Mesenchymal stem cell (in vitro differentiated cells and primary cell): ENCODE measurements around the gene IFI27L1.
A peak's percentile ranks its signal among the peaks of the same experiment; 100 is the strongest.

Experiments used
- DNase-seq: peaks from one replicate; pipeline ENCODE4 v3.0.0-alpha.2; 2013
- H2AFZ ChIP-seq: one replicate; pipeline ENCODE4 v1.6.1; 2013; ENCODE audit warnings: low read depth, mild to moderate bottlenecking, control low read depth, inconsistent platforms, low read length, moderate library complexity
- H2AK5ac ChIP-seq: 2 replicates; pipeline ENCODE4 v1.6.1; 2013; ENCODE audit warnings: low read length, moderate library complexity, mild to moderate bottlenecking, inconsistent platforms; ENCODE audit not compliant: severe bottlenecking
- H2BK120ac ChIP-seq: one replicate; pipeline ENCODE4 v1.6.1; 2013; ENCODE audit warnings: low read depth, mild to moderate bottlenecking, inconsistent platforms, low read length, moderate library complexity
- H2BK12ac ChIP-seq, 2 experiments: one replicate each; pipeline ENCODE4 v1.6.1; 2013; ENCODE audit warnings: inconsistent platforms in 2 of 2, low read length in 2 of 2, mild to moderate bottlenecking in 2 of 2, moderate library complexity in 2 of 2, control low read depth in 1 of 2
- H2BK15ac ChIP-seq: one replicate; pipeline ENCODE4 v1.6.1; 2013; ENCODE audit warnings: mild to moderate bottlenecking, low read depth, inconsistent platforms; ENCODE audit not compliant: poor library complexity, severe bottlenecking
- H2BK5ac ChIP-seq: 2 replicates; pipeline ENCODE4 v1.6.1; 2013; ENCODE audit warnings: low read depth, mild to moderate bottlenecking, low read length, control low read depth, inconsistent platforms; ENCODE audit not compliant: poor library complexity, severe bottlenecking
- H3K14ac ChIP-seq, 2 experiments: one replicate each; pipeline ENCODE4 v1.6.1; 2013; ENCODE audit warnings: inconsistent platforms in 2 of 2, low read length in 2 of 2, control low read depth in 1 of 2, mild to moderate bottlenecking in 1 of 2, moderate library complexity in 1 of 2
- H3K18ac ChIP-seq, 2 experiments: one replicate each; pipeline ENCODE4 v1.6.1; 2013; ENCODE audit warnings: inconsistent platforms in 2 of 2, low read length in 2 of 2, control low read depth in 1 of 2, low read depth in 1 of 2, mild to moderate bottlenecking in 1 of 2
- H3K23ac ChIP-seq, 2 experiments: one replicate each; pipeline ENCODE4 v1.6.1; 2013; ENCODE audit warnings: inconsistent platforms in 2 of 2, low read length in 2 of 2, mild to moderate bottlenecking in 2 of 2, moderate library complexity in 2 of 2, control low read depth in 1 of 2
- H3K27ac ChIP-seq: 2 replicates; pipeline ENCODE4 v1.5.1; 2013; ENCODE audit warnings: mild to moderate bottlenecking, moderate library complexity, low read length, control low read depth, inconsistent platforms; ENCODE audit not compliant: poor library complexity, severe bottlenecking
- H3K27me3 ChIP-seq, 2 experiments: 2 replicates each; pipeline versions ENCODE4 v1.6.1 to v1.7.0; 2013; ENCODE audit warnings: low read length in 2 of 2, mild to moderate bottlenecking in 2 of 2, moderate library complexity in 2 of 2, control low read depth in 1 of 2, inconsistent platforms in 1 of 2; ENCODE audit not compliant: control insufficient read depth in 1 of 2, insufficient read depth in 1 of 2
- H3K36me3 ChIP-seq, 2 experiments: 2 replicates each; pipeline versions ENCODE4 v1.6.1 to v1.7.0; 2013; ENCODE audit warnings: low read length in 2 of 2, control low read depth in 1 of 2, inconsistent platforms in 1 of 2, low read depth in 1 of 2, mild to moderate bottlenecking in 1 of 2; ENCODE audit not compliant: insufficient read depth in 2 of 2, control insufficient read depth in 1 of 2
- H3K4ac ChIP-seq, 2 experiments: one replicate each; pipeline ENCODE4 v1.6.1; 2013; ENCODE audit warnings: inconsistent platforms in 2 of 2, low read length in 2 of 2, mild to moderate bottlenecking in 2 of 2, moderate library complexity in 2 of 2, control low read depth in 1 of 2, low read depth in 1 of 2
- H3K4me1 ChIP-seq: 2 replicates; pipeline ENCODE4 v1.6.1; 2013; ENCODE audit warnings: low read depth, low read length, control low read depth; ENCODE audit not compliant: control insufficient read depth, insufficient read depth
- H3K4me2 ChIP-seq: 2 replicates; pipeline ENCODE4 v1.6.1; 2013; ENCODE audit warnings: low read length, mild to moderate bottlenecking, inconsistent platforms; ENCODE audit not compliant: poor library complexity, severe bottlenecking
- H3K4me3 ChIP-seq, 2 experiments: 2 replicates each; pipeline versions ENCODE4 v1.5.1 to v1.7.0; 2013; ENCODE audit warnings: low read length in 2 of 2, mild to moderate bottlenecking in 2 of 2, control low read depth in 1 of 2, low read depth in 1 of 2; ENCODE audit not compliant: insufficient read depth in 1 of 2
- H3K79me1 ChIP-seq: replicated peaks from 2 replicates; pipeline ENCODE4 v1.6.1; 2013; ENCODE audit warnings: mild to moderate bottlenecking, control low read depth, low read length, inconsistent platforms; ENCODE audit not compliant: poor library complexity, severe bottlenecking
- H3K9ac ChIP-seq: 2 replicates; pipeline ENCODE4 v1.7.0; 2013; ENCODE audit warnings: mild to moderate bottlenecking, low read length, moderate library complexity
- H3K9me3 ChIP-seq: 2 replicates; pipeline ENCODE4 v1.7.0; 2013; ENCODE audit warnings: mild to moderate bottlenecking, low read length; ENCODE audit not compliant: control insufficient read depth
- H4K8ac ChIP-seq: one replicate; pipeline ENCODE4 v1.6.1; 2013; ENCODE audit warnings: inconsistent platforms, mild to moderate bottlenecking, low read length, moderate library complexity
- H4K91ac ChIP-seq: one replicate; pipeline ENCODE4 v1.6.1; 2013; ENCODE audit warnings: mild to moderate bottlenecking, low read length, inconsistent platforms
- WGBS: methylation state at CpG from one replicate; pipeline ENCODE4 v1.1.7; 2013; ENCODE audit warnings: mixed read lengths; 5-methylcytosine and 5-hydroxymethylcytosine counted together

Gene IFI27L1

GRCh38 chr14:94100847-94101246, 19.7 kb downstream of the IFI27L1 start:
- Histone ChIP-seq H4K8ac (no peak overlapping the region), H3K14ac (no peak overlapping the region), H4K91ac (no peak overlapping the region), H3K4me1 (peaks cover 8% of the 10 kb centered on the region), H3K9ac (no peak overlapping the region), H3K4ac (no peak overlapping the region), H3K36me3 (peaks cover 20 to 24% of the 10 kb centered on the region in 2 experiments), H2BK12ac (no peak overlapping the region), H2AFZ (no peak overlapping the region), H3K4me2 (no peak overlapping the region), H2BK120ac (no peak overlapping the region), H2BK5ac (no peak overlapping the region), H2AK5ac (no peak overlapping the region), H3K4me3 (no peak overlapping the region), H3K27ac (no peak overlapping the region), H3K27me3 (no peaks in the 10 kb centered on the region), H3K23ac (no peak overlapping the region), H3K79me1 (peaks cover 1% of the 10 kb centered on the region), H2BK15ac (no peak overlapping the region), H3K18ac (no peak overlapping the region), H3K9me3 (no peaks in the 10 kb centered on the region)
- 28% methylated on average over 4 of the region's 4 CpGs for WGBS
- DNase-seq = peak; percentile 84

- Histone ChIP-seq H4K91ac (no peak overlapping the region), H3K9me3 (no peaks in the 10 kb centered on the region), H3K79me1 (peaks cover 1% of the 10 kb centered on the region), H3K9ac (no peak overlapping the region), H3K27ac (no peak overlapping the region), H2AK5ac (no peak overlapping the region), H3K4me3 (peak overlapping the region in 1 of 2 experiments; percentile 17), H3K36me3 (peaks cover 20 to 24% of the 10 kb centered on the region in 2 experiments), H2BK12ac (no peak overlapping the region), H3K4ac (no peak overlapping the region), H3K27me3 (no peaks in the 10 kb centered on the region), H3K18ac (no peak overlapping the region), H2BK120ac (no peak overlapping the region), H2BK15ac (no peak overlapping the region), H4K8ac (no peak overlapping the region), H3K4me2 (no peak overlapping the region), H3K23ac (no peak overlapping the region), H2BK5ac (no peak overlapping the region), H2AFZ (no peak overlapping the region), H3K14ac (no peak overlapping the region), H3K4me1 (peaks cover 8% of the 10 kb centered on the region)
- 92% methylated on average over 8 of the region's 10 CpGs for WGBS
- DNase-seq = no peak
Observed at GRCh38 chr14:94101748-94102147, 20.6 kb downstream of the IFI27L1 start.

DNA sequence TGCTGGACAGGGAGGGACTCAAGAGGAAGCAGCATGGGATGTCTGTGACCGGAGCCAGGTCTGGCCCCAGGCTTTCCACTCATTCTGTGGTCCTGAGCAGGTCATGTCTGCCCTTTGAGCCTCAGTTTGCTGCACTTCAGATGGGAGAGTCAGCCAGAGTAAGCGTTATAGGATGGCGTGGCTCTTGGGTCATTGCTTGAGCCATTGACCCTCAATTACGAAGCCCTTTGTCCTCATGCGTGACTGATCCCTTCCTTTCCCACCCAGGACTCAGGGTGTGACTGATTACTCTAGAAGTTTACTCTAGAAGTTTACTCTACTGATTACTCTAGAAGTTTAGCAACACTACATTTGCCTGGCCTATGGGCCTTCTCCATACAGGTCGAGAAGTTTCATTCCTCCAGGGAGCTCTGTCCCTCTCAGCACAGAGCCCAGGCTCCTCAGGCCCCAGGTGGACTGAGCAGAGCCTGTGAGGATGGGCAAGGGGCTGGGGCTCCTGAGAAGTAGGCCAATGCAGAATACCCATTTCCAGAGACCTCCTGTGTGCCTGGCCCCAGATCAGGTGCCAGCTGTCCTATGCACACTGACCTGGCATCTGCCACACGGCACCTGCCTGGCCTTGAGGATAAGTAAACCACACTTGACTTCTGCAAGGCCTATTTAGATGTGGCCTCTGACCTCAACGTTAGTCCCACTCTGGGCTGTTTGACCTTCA, 21.8 kb downstream of the IFI27L1 start:
- no peak overlapping the region for H2BK15ac ChIP-seq
- H3K36me3 ChIP-seq = peaks cover 10 to 16% of the 10 kb centered on the region in 2 experiments
- H2AK5ac ChIP-seq = no peak overlapping the region
- no peak overlapping the region for H2BK120ac ChIP-seq
- H3K4ac ChIP-seq = no peak overlapping the region
- H2BK12ac ChIP-seq = no peak overlapping the region
- H3K27ac ChIP-seq = no peak overlapping the region
- no peak overlapping the region for H3K4me2 ChIP-seq
- H3K9me3 ChIP-seq = no peaks in the 10 kb centered on the region
- no peak overlapping the region for H3K18ac ChIP-seq
- H3K4me1 ChIP-seq = peaks cover 8% of the 10 kb centered on the region
- 97% methylated on average over 7 of the region's 8 CpGs for WGBS
- H2AFZ ChIP-seq = no peak overlapping the region
- no peak overlapping the region for H3K4me3 ChIP-seq
- no peak overlapping the region for H3K9ac ChIP-seq
- no peak overlapping the region for H2BK5ac ChIP-seq
- H3K23ac ChIP-seq = no peak overlapping the region
- DNase-seq = no peak
- H3K79me1 ChIP-seq = no peaks in the 10 kb centered on the region
- no peak overlapping the region for H3K14ac ChIP-seq
- H4K91ac ChIP-seq = no peak overlapping the region
- H3K27me3 ChIP-seq = no peaks in the 10 kb centered on the region
- no peak overlapping the region for H4K8ac ChIP-seq

DNA sequence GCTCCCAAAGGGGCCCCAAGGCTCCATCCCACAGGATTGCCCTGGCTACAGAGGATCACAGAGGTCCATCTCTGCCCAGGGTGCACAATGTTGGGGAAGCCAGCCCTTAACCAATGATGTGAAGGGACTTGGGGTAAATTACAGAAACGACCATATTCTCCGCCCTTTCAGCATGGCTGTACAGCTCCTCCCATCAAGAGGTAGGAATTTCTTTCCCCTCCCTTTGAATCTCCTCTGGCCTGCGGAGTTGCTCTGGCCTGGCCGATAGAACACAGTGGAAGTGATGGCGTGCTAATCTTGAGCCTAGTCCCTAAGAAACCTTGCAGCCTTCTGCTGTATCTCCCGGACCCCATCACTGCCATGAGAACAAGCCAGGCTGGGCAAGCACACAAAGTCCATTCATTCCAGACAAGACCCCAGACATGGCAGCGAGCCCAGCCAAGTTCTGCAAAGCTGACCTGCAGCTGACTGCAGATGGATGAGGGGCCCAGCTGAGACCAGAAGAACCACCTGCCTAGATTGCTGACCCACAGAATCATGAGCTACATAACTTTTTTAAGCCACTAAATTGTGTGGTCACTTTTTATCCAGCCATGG, 22.5 kb downstream of the IFI27L1 start:
- no peak overlapping the region for H2BK5ac ChIP-seq
- H4K91ac ChIP-seq = no peak overlapping the region
- no peak overlapping the region for H2AK5ac ChIP-seq
- H2AFZ ChIP-seq = no peak overlapping the region
- H3K4ac ChIP-seq = no peak overlapping the region
- H2BK12ac ChIP-seq = no peak overlapping the region
- H3K27me3 ChIP-seq = no peaks in the 10 kb centered on the region
- H3K79me1 ChIP-seq = no peaks in the 10 kb centered on the region
- H3K9me3 ChIP-seq = no peaks in the 10 kb centered on the region
- no peak overlapping the region for H3K27ac ChIP-seq
- no peak overlapping the region for H3K4me2 ChIP-seq
- no peak overlapping the region for H3K18ac ChIP-seq
- H3K4me3 ChIP-seq = no peak overlapping the region
- peaks cover 8% of the 10 kb centered on the region for H3K4me1 ChIP-seq
- no peak overlapping the region for H3K9ac ChIP-seq
- no peak overlapping the region for H2BK15ac ChIP-seq
- H3K36me3 ChIP-seq = peaks cover 10 to 15% of the 10 kb centered on the region in 2 experiments
- no peak for DNase-seq
- 95% methylated on average over 7 of the region's 7 CpGs for WGBS
- H2BK120ac ChIP-seq = no peak overlapping the region
- no peak overlapping the region for H3K23ac ChIP-seq
- no peak overlapping the region for H4K8ac ChIP-seq
- H3K14ac ChIP-seq = no peak overlapping the region
